Gastroesophageal sphincter (tissue), 4 donors: Measurements from ENCODE around the gene NCOA5. TPM values are rescaled to one million over a fixed set of nuclear protein-coding genes. Genes with fewer than 3 reads are reported as not detected.

ENCODE experiments used
- ATAC-seq: fragments of 150-250 bp; one replicate; pipeline ENCODE4 v1.9.1; 2016; ENCODE audit warnings: mild to moderate bottlenecking, moderate library complexity
- H3K27ac ChIP-seq, 4 donors: fragments of 200-600 bp; sonication (generic) in 3 of 4; 1 replicate in 3 of 4; 2 replicates in 1 of 4; pipeline ENCODE4 v1.5.1; 2016 to 2019
- H3K27me3 ChIP-seq: fragments of 200-600 bp; sonication (generic); one replicate; pipeline ENCODE4 v1.5.1; 2019
- H3K36me3 ChIP-seq, 2 donors: fragments of 200-600 bp; sonication (generic); one replicate each; pipeline ENCODE4 v1.5.1; 2019; ENCODE audit warnings: control low read depth in 1 of 2
- H3K4me1 ChIP-seq, 3 donors: fragments of 200-600 bp; sonication (generic); 1 replicate in 2 of 3; 2 replicates in 1 of 3; pipeline ENCODE4 v1.5.1; 2016 to 2019; ENCODE audit warnings: control low read depth in 2 of 3
- H3K4me3 ChIP-seq, 2 donors: fragments of 200-600 bp; sonication (generic); one replicate each; pipeline ENCODE4 v1.5.1; 2019; ENCODE audit warnings: mild to moderate bottlenecking in 1 of 2, moderate library complexity in 1 of 2
- H3K9me3 ChIP-seq, 3 donors: fragments of 200-600 bp; sonication (generic); one replicate each; pipeline ENCODE4 v1.5.1; 2017 to 2019; ENCODE audit warnings: control low read depth in 2 of 3
- CTCF ChIP-seq, 4 experiments: fragments of 200-600 bp in 2 of 4; fragments of 450-650 bp in 2 of 4; sonication (generic) in 1 of 4; IDR thresholded peaks; one replicate each; pipeline ENCODE4 v1.5.1; 2017 to 2019; ENCODE audit warnings: antibody characterized with exemption in 4 of 4, mild to moderate bottlenecking in 2 of 4, moderate library complexity in 2 of 4
- EP300 ChIP-seq: sonication (generic); formaldehyde crosslinking; IDR thresholded peaks from one replicate; pipeline ENCODE4 v1.6.1; 2017; ENCODE audit warnings: antibody characterized with exemption, mild to moderate bottlenecking
- POLR2A ChIP-seq, 2 donors: fragments of 450-650 bp; IDR thresholded peaks; one replicate each; pipeline ENCODE4 v1.6.1; 2017; ENCODE audit warnings: antibody characterized with exemption in 2 of 2, mild to moderate bottlenecking in 2 of 2, moderate library complexity in 1 of 2
- POLR2AphosphoS5 ChIP-seq: sonication (generic); formaldehyde crosslinking; IDR thresholded peaks from one replicate; pipeline ENCODE4 v1.6.1; 2017; ENCODE audit warnings: antibody characterized with exemption
- WGBS, 2 donors: methylation state at CpG; one replicate each; pipeline ENCODE4 v1.1.5; 2018; ENCODE audit warnings: low coverage in 1 of 2; 5-methylcytosine and 5-hydroxymethylcytosine counted together
- total RNA-seq, 4 donors: library from RNA; depleted of rRNA; stranded (reverse); fragments of >200 nt; gene quantifications; one replicate each; pipeline ENCODE4 v1.1.0, GENCODE V29; 2016

NCOA5 gene
- total RNA-seq, 4 donors from 2014 or later = 26.3 to 39.8 (median 30.8) TPM

GRCh38 chr20:46085179-46085851 lies 4.4 kb downstream of the NCOA5 start:
- Histone ChIP-seq H3K4me3 (no peak overlapping the region), H3K36me3 (no peaks in the 10 kb centered on the region), H3K4me1 (peaks cover 18 to 87% (median 48%) of the 10 kb centered on the region in 3 donors), H3K27me3 (no peaks in the 10 kb centered on the region), H3K27ac (peak overlapping the region in 2 of 4 donors; percentile 15 to 52), H3K9me3 (no peaks in the 10 kb centered on the region)
- ATAC-seq = no peak
- WGBS, 2 donors = 40 to 44% methylated on average over 2 to 3 of the region's 4 CpGs
- TF ChIP-seq EP300 (no peak), POLR2AphosphoS5 (peak; percentile 51)

GRCh38 chr20:46084805-46085178 lies 5.0 kb downstream of the NCOA5 start:
- peak overlapping the region in 2 of 4 donors; percentile 15 to 52 for H3K27ac ChIP-seq
- H3K4me3 ChIP-seq = no peak overlapping the region
- TF ChIP-seq EP300 (no peak), CTCF (IDR thresholded peaks at IDR 0.05) (no peak)
- peaks cover 18 to 89% (median 52%) of the 10 kb centered on the region in 3 donors for H3K4me1 ChIP-seq
- H3K36me3 ChIP-seq = no peaks in the 10 kb centered on the region
- WGBS, 2 donors = 75 to 77% methylated on average over 2 to 3 of the region's 3 CpGs
- no peaks in the 10 kb centered on the region for H3K9me3 ChIP-seq
- ATAC-seq = no peak
- H3K27me3 ChIP-seq = no peaks in the 10 kb centered on the region

- no peak overlapping the region for H3K27ac ChIP-seq
- H3K9me3 ChIP-seq = no peaks in the 10 kb centered on the region
- H3K36me3 ChIP-seq = peaks cover 0 to 7% of the 10 kb centered on the region in 2 donors
- ATAC-seq = no peak
- no peaks in the 10 kb centered on the region for H3K27me3 ChIP-seq
- H3K4me3 ChIP-seq = no peak overlapping the region
- WGBS, 2 donors = 100% methylated on average over 1 of the region's 1 CpG
- TF ChIP-seq POLR2AphosphoS5 = no peak
- no peak for TF ChIP-seq EP300
- TF ChIP-seq CTCF (IDR thresholded peaks at IDR 0.05) = no peak
- no peak for TF ChIP-seq POLR2A (IDR thresholded peaks at IDR 0.05)
- H3K4me1 ChIP-seq = peaks cover 18 to 100% (median 57%) of the 10 kb centered on the region in 3 donors
Observed at GRCh38 chr20:46083531-46084061, 6.2 kb downstream of the NCOA5 start.

- no peaks in the 10 kb centered on the region for H3K9me3 ChIP-seq
- TF ChIP-seq EP300 (no peak), POLR2AphosphoS5 (no peak), CTCF (IDR thresholded peaks at IDR 0.05) (no peak), POLR2A (IDR thresholded peaks at IDR 0.05) (no peak)
- peaks cover 0 to 12% of the 10 kb centered on the region in 2 donors for H3K36me3 ChIP-seq
- no peak overlapping the region for H3K27ac ChIP-seq
- 48 to 50% methylated on average over 5 to 6 of the region's 6 CpGs for WGBS, 2 donors
- H3K27me3 ChIP-seq = no peaks in the 10 kb centered on the region
- peaks cover 16 to 97% (median 56%) of the 10 kb centered on the region in 3 donors for H3K4me1 ChIP-seq
- no peak overlapping the region for H3K4me3 ChIP-seq
- ATAC-seq = no peak
Observed at GRCh38 chr20:46083101-46083500, 6.7 kb downstream of the NCOA5 start.

GRCh38 chr20:46081074-46081473 lies 8.7 kb downstream of the NCOA5 start:
- H3K36me3 ChIP-seq = peaks cover 0 to 28% of the 10 kb centered on the region in 2 donors
- H3K9me3 ChIP-seq = no peaks in the 10 kb centered on the region
- no peak overlapping the region for H3K27ac ChIP-seq
- peaks cover 10 to 77% (median 39%) of the 10 kb centered on the region in 3 donors for H3K4me1 ChIP-seq
- H3K27me3 ChIP-seq = no peaks in the 10 kb centered on the region
- TF ChIP-seq EP300 = no peak
- TF ChIP-seq CTCF (IDR thresholded peaks at IDR 0.05) = no peak
- TF ChIP-seq POLR2AphosphoS5 = no peak
- TF ChIP-seq POLR2A (IDR thresholded peaks at IDR 0.05) = no peak
- no peak overlapping the region for H3K4me3 ChIP-seq
- WGBS, 2 donors = 84 to 92% methylated on average over 1 of the region's 1 CpG
- ATAC-seq = no peak
